Left ventricle myocardium inferior (tissue), 1 donor: Measurements from ENCODE around the gene ARGLU1. TPM values are rescaled to one million over a fixed set of nuclear protein-coding genes. Genes with fewer than 3 reads are reported as not detected.

Experiments used
- DNase-seq: peaks from one replicate; pipeline ENCODE4 v3.0.0-alpha.2; 2020
- H3K27ac ChIP-seq: fragments of 200-600 bp; replicated peaks from 2 replicates; pipeline ENCODE4 v1.8.0; 2021
- H3K27me3 ChIP-seq: fragments of 200-600 bp; 2 replicates; pipeline ENCODE4 v1.8.0; 2021; ENCODE audit warnings: low read depth
- H3K36me3 ChIP-seq: fragments of 200-600 bp; 2 replicates; pipeline ENCODE4 v1.8.0; 2021
- H3K4me1 ChIP-seq: fragments of 200-600 bp; 2 replicates; pipeline ENCODE4 v1.8.0; 2021
- H3K4me3 ChIP-seq: fragments of 200-600 bp; 2 replicates; pipeline ENCODE4 v1.8.0; 2021; ENCODE audit warnings: mild to moderate bottlenecking, moderate library complexity
- H3K9me3 ChIP-seq: fragments of 200-600 bp; replicated peaks from 2 replicates; pipeline ENCODE4 v1.8.0; 2021
- CTCF ChIP-seq: fragments of 200-600 bp; IDR thresholded peaks from 2 replicates; pipeline ENCODE4 v1.8.0; 2021; ENCODE audit warnings: antibody characterized with exemption, mild to moderate bottlenecking, borderline replicate concordance
- intact Hi-C: fragments of 100-400 bp; cut with micrococcal nuclease; formaldehyde crosslinking; loops from one replicate; pipeline ENCODE4 v1.11.0; 2022
- total RNA-seq: library from RNA; stranded (reverse); fragmentation: NEBNext Ultra II Directional; extraction: Animal tissue kit (Norgen Biotek cat#: 25700); gene quantifications from one replicate; pipeline ENCODE4 v1.2.1, GENCODE V29; 2021
- donor health status: DM: no; HTN: yes; CAD: no; lungs with severe emphysema.

The ARGLU1 gene
- total RNA-seq, 1 donor from 2014 or later, result 29.0 TPM

GRCh38 chr13:106507560-106508274 lies 60.2 kb downstream of the ARGLU1 start:
- no peak overlapping the region for H3K4me3 ChIP-seq
- peaks cover 39% of the 10 kb centered on the region for H3K4me1 ChIP-seq
- H3K36me3 ChIP-seq, result peaks cover 5% of the 10 kb centered on the region
- H3K27me3 ChIP-seq, result no peaks in the 10 kb centered on the region
- TF ChIP-seq CTCF, result no peak
- peak overlapping the region; percentile 10 for H3K27ac ChIP-seq
- intact Hi-C loops, result no loop called here
- DNase-seq, result no peak
- no peaks in the 10 kb centered on the region for H3K9me3 ChIP-seq

GRCh38 chr13:106506286-106506685 lies 61.7 kb downstream of the ARGLU1 start:
- H3K9me3 ChIP-seq, result no peaks in the 10 kb centered on the region
- H3K4me1 ChIP-seq, result peaks cover 39% of the 10 kb centered on the region
- intact Hi-C loops, result no loop called here
- H3K4me3 ChIP-seq, result no peak overlapping the region
- no peaks in the 10 kb centered on the region for H3K27me3 ChIP-seq
- TF ChIP-seq CTCF, result no peak
- peaks cover 5% of the 10 kb centered on the region for H3K36me3 ChIP-seq
- DNase-seq, result no peak
- H3K27ac ChIP-seq, result no peak overlapping the region

- no peak for TF ChIP-seq CTCF
- no peaks in the 10 kb centered on the region for H3K9me3 ChIP-seq
- no peak for DNase-seq
- peaks cover 42% of the 10 kb centered on the region for H3K4me1 ChIP-seq
- no peak overlapping the region for H3K27ac ChIP-seq
- intact Hi-C loops, result no loop called here
- H3K27me3 ChIP-seq, result no peaks in the 10 kb centered on the region
- H3K4me3 ChIP-seq, result no peak overlapping the region
- peaks cover 5% of the 10 kb centered on the region for H3K36me3 ChIP-seq
These were observed 62.2 kb downstream of the ARGLU1 start for GRCh38 chr13:106505732-106506131.

GRCh38 chr13:106505295-106505694 lies 62.6 kb downstream of the ARGLU1 start:
- Histone ChIP-seq H3K9me3 (no peaks in the 10 kb centered on the region), H3K4me1 (peaks cover 46% of the 10 kb centered on the region), H3K27ac (no peak overlapping the region), H3K27me3 (no peaks in the 10 kb centered on the region), H3K4me3 (no peak overlapping the region), H3K36me3 (peaks cover 1% of the 10 kb centered on the region)
- intact Hi-C loops, result no loop called here
- TF ChIP-seq CTCF, result no peak
- DNase-seq, result no peak

- intact Hi-C loops, result no loop called here
- DNase-seq, result no peak
- no peak for TF ChIP-seq CTCF
- Histone ChIP-seq H3K27ac (peak overlapping the region; percentile 27), H3K36me3 (no peaks in the 10 kb centered on the region), H3K4me3 (no peak overlapping the region), H3K27me3 (no peaks in the 10 kb centered on the region), H3K4me1 (peaks cover 56% of the 10 kb centered on the region), H3K9me3 (no peaks in the 10 kb centered on the region)
These were observed 64.0 kb downstream of the ARGLU1 start for GRCh38 chr13:106503730-106504453.
